GM23338 (cell line): ENCODE data around the gene DCAF10. TPM values are rescaled to one million over a fixed set of nuclear protein-coding genes. Genes with fewer than 3 reads are reported as not detected.

Source experiments
- ATAC-seq: fragments of 200-7000 bp; cut with Tn5 transposase; 3 replicates; pipeline ENCODE4 v1.9.1; 2020
- DNase-seq: peaks from one replicate; pipeline ENCODE4 v3.0.0-alpha.2; 2015; ENCODE audit warnings: low spot score
- H2AFZ ChIP-seq: fragments of 200-600 bp; sonication (generic); 2 replicates; pipeline ENCODE4 v1.8.0; 2016; ENCODE audit warnings: antibody characterized with exemption, mild to moderate bottlenecking, moderate library complexity
- H3F3A ChIP-seq: fragments of 200-600 bp; sonication (generic); replicated peaks from 2 replicates; pipeline ENCODE4 v1.8.0; 2017; ENCODE audit warnings: antibody characterized with exemption, mixed run types, low read depth
- H3K27ac ChIP-seq: fragments of 200-600 bp; sonication (generic); 2 replicates; pipeline ENCODE4 v1.6.1; 2016; ENCODE audit warnings: low read depth
- H3K27me3 ChIP-seq: fragments of 200-600 bp; sonication (generic); 2 replicates; pipeline ENCODE4 v1.8.0; 2016; ENCODE audit warnings: mild to moderate bottlenecking, mixed run types, moderate library complexity; ENCODE audit not compliant: insufficient read depth
- H3K36me3 ChIP-seq: fragments of 200-600 bp; sonication (generic); 2 replicates; pipeline ENCODE4 v1.8.0; 2016; ENCODE audit warnings: mild to moderate bottlenecking; ENCODE audit not compliant: insufficient read depth
- H3K4me1 ChIP-seq: fragments of 200-600 bp; sonication (generic); 2 replicates; pipeline ENCODE4 v1.8.0; 2016; ENCODE audit warnings: mild to moderate bottlenecking, moderate library complexity; ENCODE audit not compliant: insufficient read depth
- H3K4me2 ChIP-seq: fragments of 200-600 bp; sonication (generic); 2 replicates; pipeline ENCODE4 v1.7.1; 2017; ENCODE audit warnings: mixed run types
- H3K4me3 ChIP-seq: fragments of 200-600 bp; sonication (generic); 2 replicates; pipeline ENCODE4 v1.6.1; 2016; ENCODE audit warnings: mixed run types
- H3K79me2 ChIP-seq: fragments of 200-600 bp; sonication (generic); replicated peaks from 2 replicates; pipeline ENCODE4 v1.8.0; 2017; ENCODE audit warnings: mild to moderate bottlenecking; ENCODE audit not compliant: insufficient read depth
- H3K9me2 ChIP-seq: fragments of 200-600 bp; sonication (generic); 2 replicates; pipeline ENCODE4 v1.8.0; 2017; ENCODE audit not compliant: insufficient read depth
- H4K20me1 ChIP-seq: fragments of 200-600 bp; sonication (generic); replicated peaks from 2 replicates; pipeline ENCODE4 v1.8.0; 2017; ENCODE audit warnings: mild to moderate bottlenecking; ENCODE audit not compliant: insufficient read depth
- H3K27ac Mint-ChIP-seq: 2 replicates; pipeline ENCODE4 v1.8.0; 2020; ENCODE audit warnings: inconsistent platforms, mild to moderate bottlenecking, moderate library complexity, mixed read lengths
- H3K27me3 Mint-ChIP-seq: 3 replicates; pipeline ENCODE4 v1.8.0; 2022; ENCODE audit warnings: low read depth, mild to moderate bottlenecking, moderate library complexity, mixed read lengths, inconsistent platforms; ENCODE audit not compliant: insufficient read depth, poor library complexity
- H3K36me3 Mint-ChIP-seq: 3 replicates; pipeline ENCODE4 v1.8.0; 2021; ENCODE audit warnings: low read depth, mild to moderate bottlenecking, inconsistent platforms, moderate library complexity, mixed read lengths
- H3K4me1 Mint-ChIP-seq: 3 replicates; pipeline ENCODE4 v1.8.0; 2020; ENCODE audit warnings: mild to moderate bottlenecking, inconsistent platforms, mixed read lengths
- H3K4me3 Mint-ChIP-seq: 3 replicates; pipeline ENCODE4 v1.8.0; 2021; ENCODE audit warnings: moderate library complexity, mild to moderate bottlenecking, inconsistent platforms, mixed read lengths
- H3K9me3 Mint-ChIP-seq: 3 replicates; pipeline ENCODE4 v1.8.0; 2020; ENCODE audit warnings: moderate library complexity, mild to moderate bottlenecking, inconsistent platforms, mixed read lengths
- CREB1 ChIP-seq: fragments of 250-450 bp; sonication (Bioruptor Pico); IDR thresholded peaks from 2 replicates; pipeline ENCODE4 v1.5.0; 2020; ENCODE audit warnings: low read depth, mild to moderate bottlenecking, moderate library complexity
- CTCF ChIP-seq, 2 experiments: fragments of 200-600 bp in 1 of 2; sonication (generic) in 1 of 2; conservative IDR thresholded peaks; 2 replicates each; pipeline versions ENCODE4 v1.5.1 to v1.6.1; 2016 to 2017; ENCODE audit warnings: antibody characterized with exemption in 2 of 2, low read depth in 2 of 2, mild to moderate bottlenecking in 2 of 2, moderate library complexity in 1 of 2
- ETS1 ChIP-seq: IDR thresholded peaks from 2 replicates; pipeline ENCODE4 v1.6.1; 2016; ENCODE audit warnings: antibody characterized with exemption
- EZH2 ChIP-seq: fragments of 200-600 bp; sonication (generic); IDR thresholded peaks from one replicate; pipeline ENCODE4 v1.8.0; 2017; ENCODE audit warnings: antibody characterized with exemption, mild to moderate bottlenecking, low read depth; ENCODE audit not compliant: unreplicated experiment
- EZH2phosphoT487 ChIP-seq: fragments of 200-600 bp; sonication (generic); IDR thresholded peaks from one replicate; pipeline ENCODE4 v1.8.1; 2018; ENCODE audit warnings: antibody characterized with exemption; ENCODE audit not compliant: unreplicated experiment
- JUNB ChIP-seq: IDR thresholded peaks from one replicate; pipeline ENCODE4 v1.6.1; 2016; ENCODE audit warnings: antibody characterized with exemption; ENCODE audit not compliant: unreplicated experiment
- NANOG ChIP-seq: IDR thresholded peaks from 2 replicates; pipeline ENCODE4 v1.6.1; 2016; ENCODE audit warnings: antibody characterized with exemption, borderline replicate concordance
- POLR2AphosphoS5 ChIP-seq: IDR thresholded peaks from 2 replicates; pipeline ENCODE4 v1.6.1; 2016; ENCODE audit warnings: antibody characterized with exemption, low read depth
- REST ChIP-seq: IDR thresholded peaks from one replicate; pipeline ENCODE4 v1.6.1; 2018; ENCODE audit warnings: antibody characterized with exemption; ENCODE audit not compliant: unreplicated experiment
- STAT1 ChIP-seq: IDR thresholded peaks from one replicate; pipeline ENCODE4 v1.6.1; 2016; ENCODE audit warnings: antibody characterized with exemption; ENCODE audit not compliant: unreplicated experiment
- ZNF114 ChIP-seq: fragments of 250-450 bp; sonication (Bioruptor Pico); IDR thresholded peaks from 2 replicates; pipeline ENCODE4 v1.5.0; 2020; ENCODE audit warnings: mild to moderate bottlenecking, moderate library complexity
- ZNF331 ChIP-seq: fragments of 250-450 bp; sonication (Bioruptor Pico); IDR thresholded peaks from 2 replicates; pipeline ENCODE4 v1.5.0; 2020; ENCODE audit warnings: low read depth, mild to moderate bottlenecking, moderate library complexity
- ZNF462 ChIP-seq: fragments of 250-450 bp; sonication (Bioruptor Pico); IDR thresholded peaks from 2 replicates; pipeline ENCODE4 v1.5.0; 2020; ENCODE audit warnings: mild to moderate bottlenecking, moderate library complexity
- polyA plus RNA-seq: library from polyadenylated mRNA; unstranded; fragments of >200 nt; fragmentation: Nextera tagmentation; extraction: Ambion mirVana; gene quantifications from 2 replicates; pipeline ENCODE4 v1.2.1, GENCODE V29; 2016
- total RNA-seq: library from RNA; depleted of rRNA; stranded (reverse); fragments of >200 nt; shearing (Covaris generic); gene quantifications from 2 replicates; pipeline ENCODE4 v1.2.3, GENCODE V29; 2014

Gene DCAF10
- total and polyA plus RNA-seq, 2 experiments from 2014 or later, result 6.6 to 11.5 TPM

- Histone ChIP-seq H3K79me2 (no peaks in the 10 kb centered on the region), H3K4me2 (no peak overlapping the region), H3K27ac (no peak overlapping the region), H3K27me3 (no peaks in the 10 kb centered on the region), H3K4me3 (no peak overlapping the region), H3F3A (no peaks in the 10 kb centered on the region), H4K20me1 (no peaks in the 10 kb centered on the region; the same call in 1 of the 2 replicates), H3K9me2 (no peaks in the 10 kb centered on the region), H2AFZ (no peak overlapping the region), H3K36me3 (no peaks in the 10 kb centered on the region), H3K4me1 (no peaks in the 10 kb centered on the region)
- H3K9me3 Mint-ChIP-seq, result no peaks in the 10 kb centered on the region
- H3K4me1 Mint-ChIP-seq, result no peaks in the 10 kb centered on the region
- DNase-seq (no peak), ATAC-seq (no peak)
- H3K27me3 Mint-ChIP-seq, result peaks cover 3% of the 10 kb centered on the region
- peaks cover 4% of the 10 kb centered on the region; the same call in 1 of the 3 replicates for H3K36me3 Mint-ChIP-seq
- TF ChIP-seq EZH2 (no peak), CTCF (conservative IDR thresholded peaks at IDR 0.05; ENCODE audit: low read depth in 2 of 2) (no peak), POLR2AphosphoS5 (no peak), REST (no peak), ETS1 (no peak), ZNF462 (CRISPR knock-in tag) (no peak), ZNF331 (CRISPR knock-in tag) (no peak), EZH2phosphoT487 (no peak), ZNF114 (CRISPR knock-in tag) (no peak), JUNB (no peak), CREB1 (CRISPR knock-in tag) (no peak), NANOG (no peak), STAT1 (no peak)
- H3K27ac Mint-ChIP-seq, result no peak overlapping the region
- no peak overlapping the region for H3K4me3 Mint-ChIP-seq
Observed at GRCh38 chr9:37852222-37852621, 51.6 kb downstream of the DCAF10 start.
